ENCODE measurements around the gene TSPAN12. TPM values are rescaled to one million over a fixed set of nuclear protein-coding genes. Genes with fewer than 3 reads are reported as not detected.
"Not testable (repeated sequence)": the region's sequence is repeated elsewhere in the genome, so short reads cannot be mapped to it uniquely, and the experiment has no call there.

The TSPAN12 gene
- total RNA-seq (2021; ENCODE audit: unreplicated experiment) (1.4 TPM), Bru-seq, nascent RNA (percentile 24 among the genes with signal in this experiment), BruChase-seq, experiment 1, labeled RNA remaining after a 2-hour chase (percentile 24 among the genes with signal in this experiment), BruChase-seq, experiment 2, labeled RNA remaining after a 6-hour chase (percentile 26 among the genes with signal in this experiment)
- polyA plus RNA-seq (2012; ENCODE audit: insufficient read length): 0.38 TPM
- long read RNA-seq, partial matches to known transcripts: 0 of 2 reads
- long read RNA-seq, other reads (novel, unspliced or antisense): 0 of 2 reads

- ChIA-PET POLR2A (no interaction called here), CTCF (interaction anchor here (0.7 kb wide), 2 partner anchors 29 to 66 kb away, joined by 11 to 15 read pairs; no protein-coding TSS in a partner anchor)
- H3K4me3 ChIP-seq (ENCODE audit: low read depth in 2 of 2, low read length in 2 of 2): peak within 1 kb of the TSS; percentile 53 to 64
- intact Hi-C loops (cut with micrococcal nuclease; ENCODE audit: unreplicated experiment): no loop called here
- H3K9me3 ChIP-seq (ENCODE audit: control insufficient read depth, insufficient read depth, low read depth, low read length): no peaks in the 10 kb centered on the region
- TF ChIP-seq, protein P1, sequence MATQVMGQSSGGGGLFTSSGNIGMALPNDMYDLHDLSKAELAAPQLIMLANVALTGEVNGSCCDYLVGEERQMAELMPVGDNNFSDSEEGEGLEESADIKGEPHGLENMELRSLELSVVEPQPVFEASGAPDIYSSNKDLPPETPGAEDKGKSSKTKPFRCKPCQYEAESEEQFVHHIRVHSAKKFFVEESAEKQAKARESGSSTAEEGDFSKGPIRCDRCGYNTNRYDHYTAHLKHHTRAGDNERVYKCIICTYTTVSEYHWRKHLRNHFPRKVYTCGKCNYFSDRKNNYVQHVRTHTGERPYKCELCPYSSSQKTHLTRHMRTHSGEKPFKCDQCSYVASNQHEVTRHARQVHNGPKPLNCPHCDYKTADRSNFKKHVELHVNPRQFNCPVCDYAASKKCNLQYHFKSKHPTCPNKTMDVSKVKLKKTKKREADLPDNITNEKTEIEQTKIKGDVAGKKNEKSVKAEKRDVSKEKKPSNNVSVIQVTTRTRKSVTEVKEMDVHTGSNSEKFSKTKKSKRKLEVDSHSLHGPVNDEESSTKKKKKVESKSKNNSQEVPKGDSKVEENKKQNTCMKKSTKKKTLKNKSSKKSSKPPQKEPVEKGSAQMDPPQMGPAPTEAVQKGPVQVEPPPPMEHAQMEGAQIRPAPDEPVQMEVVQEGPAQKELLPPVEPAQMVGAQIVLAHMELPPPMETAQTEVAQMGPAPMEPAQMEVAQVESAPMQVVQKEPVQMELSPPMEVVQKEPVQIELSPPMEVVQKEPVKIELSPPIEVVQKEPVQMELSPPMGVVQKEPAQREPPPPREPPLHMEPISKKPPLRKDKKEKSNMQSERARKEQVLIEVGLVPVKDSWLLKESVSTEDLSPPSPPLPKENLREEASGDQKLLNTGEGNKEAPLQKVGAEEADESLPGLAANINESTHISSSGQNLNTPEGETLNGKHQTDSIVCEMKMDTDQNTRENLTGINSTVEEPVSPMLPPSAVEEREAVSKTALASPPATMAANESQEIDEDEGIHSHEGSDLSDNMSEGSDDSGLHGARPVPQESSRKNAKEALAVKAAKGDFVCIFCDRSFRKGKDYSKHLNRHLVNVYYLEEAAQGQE (IDR thresholded peaks at IDR 0.05; ENCODE audit: insufficient read depth in 1 of 2, low read depth in 2 of 2, low read length in 1 of 2): no peak
- TF ChIP-seq CTCF (IDR thresholded peaks at IDR 0.05): peak; percentile 85
- DNase-seq (ENCODE audit: low read depth, low spot score) (no peak), ATAC-seq (peak; percentile 96)
- H3K36me3 ChIP-seq (ENCODE audit: control insufficient read depth, insufficient read depth, low read length): no peaks in the 10 kb centered on the region
- H3K27ac ChIP-seq (ENCODE audit: low read length): no peak within 1 kb of the TSS
- peaks cover 32% of the 10 kb centered on the region for H3K27me3 ChIP-seq (ENCODE audit: control insufficient read depth, insufficient read depth, low read length)
- in situ Hi-C loops (cut with HindIII; ENCODE audit: low pct_unique_long_range_greater_than_20kb, low sequenced_read_pairs): no loop called here
- peaks cover 10% of the 10 kb centered on the region; the same call in 1 of the 2 replicates for H3K4me1 ChIP-seq (ENCODE audit: control insufficient read depth, insufficient read depth, low read length)
- BruUV-seq (replicated peaks): no TSS peak
These were observed at the start of gene TSPAN12 for GRCh38 chr7:120857588-120858573. Gene TSPAN12, minus strand, starts transcription at chr7:120858144. Its CDS starts 1,381 bp downstream, at chr7:120856763.

- ChIA-PET POLR2A (no interaction called here), CTCF (no interaction called here)
- TF ChIP-seq TCF7L2 (IDR thresholded peaks at IDR 0.05; ENCODE audit: low read depth, low read length) (no peak), SIN3A (IDR thresholded peaks at IDR 0.05; ENCODE audit: borderline replicate concordance, insufficient read depth, low read depth, low read length) (no peak), CTCF (IDR thresholded peaks at IDR 0.05) (no peak), POLR2AphosphoS5 (IDR thresholded peaks at IDR 0.05; ENCODE audit: low read depth, low read length) (no peak)
- TF ChIP-seq, protein P1 (IDR thresholded peaks at IDR 0.05; ENCODE audit: insufficient read depth in 1 of 2, low read depth in 2 of 2, low read length in 1 of 2): no peak
- no peaks in the 10 kb centered on the region for H3K27me3 ChIP-seq (ENCODE audit: control insufficient read depth, insufficient read depth, low read length)
- no peaks in the 10 kb centered on the region for H3K9me3 ChIP-seq (ENCODE audit: control insufficient read depth, insufficient read depth, low read depth, low read length)
- no TSS peak for BruUV-seq (replicated peaks)
- H3K36me3 ChIP-seq (ENCODE audit: control insufficient read depth, insufficient read depth, low read length): no peaks in the 10 kb centered on the region; the same call in 1 of the 2 replicates
- no peaks in the 10 kb centered on the region for H3K4me1 ChIP-seq (ENCODE audit: control insufficient read depth, insufficient read depth, low read length)
- no peak overlapping the region for H3K27ac ChIP-seq (ENCODE audit: low read length)
- DNase-seq (ENCODE audit: low read depth, low spot score) (no peak), ATAC-seq (no peak)
- in situ Hi-C loops (cut with HindIII; ENCODE audit: low pct_unique_long_range_greater_than_20kb, low sequenced_read_pairs) (no loop called here), intact Hi-C loops (cut with micrococcal nuclease; ENCODE audit: unreplicated experiment) (no loop called here)
- no peak overlapping the region for H3K4me3 ChIP-seq (ENCODE audit: low read depth in 2 of 2, low read length in 2 of 2)
These were observed 41.0 kb upstream of the TSPAN12 start for GRCh38 chr7:120898715-120899499.

DNA sequence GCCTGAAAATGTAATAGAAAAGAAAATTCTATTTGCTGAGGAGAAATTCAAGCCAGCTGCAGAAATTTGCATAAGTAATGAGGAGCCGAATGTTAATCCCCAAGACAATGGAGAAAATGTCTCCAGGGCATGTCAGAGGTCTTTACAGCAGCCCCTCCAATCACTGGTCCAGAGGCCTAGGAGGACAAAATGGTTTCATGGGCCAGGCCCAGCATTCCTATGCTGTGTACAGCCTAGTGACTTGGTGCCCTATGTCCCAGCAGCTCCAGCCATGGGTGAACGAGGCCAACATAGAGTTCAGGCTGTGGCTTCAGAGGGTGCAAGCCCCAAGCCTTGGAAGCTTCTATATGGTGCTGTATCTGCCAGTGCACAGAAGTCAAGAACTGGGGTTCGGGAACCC lies 37.3 kb upstream of the TSPAN12 start:
- ATAC-seq; H3K36me3 ChIP-seq (ENCODE audit: control insufficient read depth, insufficient read depth, low read length); H3K9me3 ChIP-seq (ENCODE audit: control insufficient read depth, insufficient read depth, low read depth, low read length); H3K27me3 ChIP-seq (ENCODE audit: control insufficient read depth, insufficient read depth, low read length); intact Hi-C loops (cut with micrococcal nuclease; ENCODE audit: unreplicated experiment); in situ Hi-C loops (cut with HindIII; ENCODE audit: low pct_unique_long_range_greater_than_20kb, low sequenced_read_pairs); DNase-seq (ENCODE audit: low read depth, low spot score); POLR2A ChIA-PET; H3K27ac ChIP-seq (ENCODE audit: low read length); CTCF ChIA-PET; H3K4me3 ChIP-seq (ENCODE audit: low read depth in 2 of 2, low read length in 2 of 2); BruUV-seq (replicated peaks); H3K4me1 ChIP-seq (ENCODE audit: control insufficient read depth, insufficient read depth, low read length): not testable (repeated sequence)
